ENCODE data around the gene SRCAP.
A peak's percentile ranks its signal among the peaks of the same experiment; 100 is the strongest.

Gene SRCAP

GRCh38 chr16:30737794-30738648 lies 39.0 kb downstream of the SRCAP start:
- DNase-seq: no peak

GRCh38 chr16:30738984-30739951 lies 40.3 kb downstream of the SRCAP start:
- DNase-seq: no peak

GRCh38 chr16:30740364-30741251 lies 41.6 kb downstream of the SRCAP start:
- peak; percentile 30 for DNase-seq

- DNase-seq: no peak
Observed at GRCh38 chr16:30741461-30741914, 42.5 kb downstream of the SRCAP start.

GRCh38 chr16:30743716-30744115 lies 44.7 kb downstream of the SRCAP start:
- DNase-seq: no peak

- DNase-seq: no peak
Observed at GRCh38 chr16:30744183-30744582, 45.2 kb downstream of the SRCAP start.

- no peak for DNase-seq
Observed at GRCh38 chr16:30745082-30745481, 46.1 kb downstream of the SRCAP start.

- no peak for DNase-seq
Observed at GRCh38 chr16:30746638-30747175, 47.7 kb downstream of the SRCAP start.

GRCh38 chr16:30747331-30747730 lies 48.4 kb downstream of the SRCAP start:
- no peak for DNase-seq

- peak; percentile 97 for DNase-seq
Observed at GRCh38 chr16:30747799-30748633, 49.0 kb downstream of the SRCAP start, which contains the start of gene PHKG2. Gene PHKG2, plus strand, starts transcription at chr16:30748425. Its CDS starts 396 bp downstream, at chr16:30748821.

- no peak for DNase-seq
Observed at GRCh38 chr16:30748634-30749445, 49.9 kb downstream of the SRCAP start.

- DNase-seq: no peak
Observed at GRCh38 chr16:30750201-30750600, 51.2 kb downstream of the SRCAP start.

GRCh38 chr16:30750876-30751465 lies 52.0 kb downstream of the SRCAP start:
- no peak for DNase-seq

- no peak for DNase-seq
Observed at GRCh38 chr16:30753596-30753995, 54.6 kb downstream of the SRCAP start.

- no peak for DNase-seq
Observed at GRCh38 chr16:30755955-30756780, 57.2 kb downstream of the SRCAP start.

- DNase-seq: no peak
Observed at GRCh38 chr16:30756781-30757100, 57.8 kb downstream of the SRCAP start.

- no peak for DNase-seq
Observed at GRCh38 chr16:30757316-30757715, 58.3 kb downstream of the SRCAP start.

GRCh38 chr16:30758988-30759491 lies 60.1 kb downstream of the SRCAP start:
- DNase-seq: no peak

Measured in NCI-H526 treated with DMSO at 0.1 percent for 48 hours (cell line).